GM12878 (cell line): ENCODE results near the gene URAD. TPM values are rescaled to one million over a fixed set of nuclear protein-coding genes. Genes with fewer than 3 reads are reported as not detected.
"Not testable (repeated sequence)": the region's sequence is repeated elsewhere in the genome, so short reads cannot be mapped to it uniquely, and the experiment has no call there.

ENCODE experiments used
- ATAC-seq: fragments of 200-7000 bp; cut with Tn5 transposase; 3 replicates; pipeline ENCODE4 v1.9.1; 2020; ENCODE audit warnings: mild to moderate bottlenecking, moderate library complexity
- BruUV-seq: library from RNA; stranded (reverse); fragments of 400-500 nt; replicated peaks from 2 replicates; lab custom pipeline; 2021; lab: Mats Ljungman, UMichigan
- CTCF ChIA-PET: fragments of 300-600 bp; sonication (Branson Sonifier 250); formaldehyde crosslinking; extraction: SDS; loops from one replicate; lab custom pipeline; 2021; ENCODE audit warnings: inconsistent platforms; lab: Yijun Ruan, JAX
- POLR2A ChIA-PET: fragments of 350-600 bp; formaldehyde crosslinking; extraction: SDS; loops from one replicate; lab custom pipeline; 2021; ENCODE audit warnings: inconsistent platforms; lab: Charles Lee
- RAD21 ChIA-PET: fragments of 300-600 bp; sonication (Branson Sonifier 250); formaldehyde crosslinking; loops from one replicate; lab custom pipeline; 2023; ENCODE audit warnings: antibody characterized with exemption; ENCODE audit not compliant: unreplicated experiment; lab: Charles Lee
- SMC1A ChIA-PET: fragments of 300-600 bp; sonication (Branson Sonifier 250); formaldehyde crosslinking; loops from one replicate; lab custom pipeline; 2023; ENCODE audit not compliant: unreplicated experiment, uncharacterized antibody; lab: Charles Lee
- DNase-seq: peaks from one replicate; pipeline ENCODE4 v3.0.0-alpha.2; 2011; ENCODE audit warnings: low read depth, low spot score
- FAIRE-seq: peaks from 3 replicates; lab custom pipeline; 2011; peaks lifted over from hg19 to GRCh38; lab: Jason Lieb, UNC
- H2AFZ ChIP-seq: 2 replicates; pipeline ENCODE4 v1.6.0; 2011; ENCODE audit warnings: low read depth, low read length, control low read depth; ENCODE audit not compliant: control insufficient read depth
- H3K27ac ChIP-seq: 2 replicates; pipeline ENCODE4 v1.5.1; 2011; ENCODE audit warnings: control low read depth; ENCODE audit not compliant: control insufficient read depth, insufficient read depth
- H3K27me3 ChIP-seq, 2 experiments: replicated peaks in 1 of 2; 2 replicates each; pipeline versions ENCODE4 v1.6.0 to v1.6.1; 2011; ENCODE audit warnings: low read length in 1 of 2; ENCODE audit not compliant: control insufficient read depth in 2 of 2, insufficient read depth in 2 of 2
- H3K36me3 ChIP-seq, 2 experiments: 2 replicates each; pipeline ENCODE4 v1.5.1; 2011; ENCODE audit warnings: low read length in 1 of 2; ENCODE audit not compliant: control insufficient read depth in 2 of 2, insufficient read depth in 2 of 2
- H3K4me1 ChIP-seq: 2 replicates; pipeline ENCODE4 v1.6.1; 2011; ENCODE audit warnings: mild to moderate bottlenecking, low read length, moderate library complexity, mixed read lengths; ENCODE audit not compliant: control insufficient read depth, insufficient read depth
- H3K4me2 ChIP-seq: 2 replicates; pipeline ENCODE4 v1.6.0; 2011; ENCODE audit warnings: control low read depth; ENCODE audit not compliant: control insufficient read depth, insufficient read depth
- H3K4me3 ChIP-seq: fragments of 200-600 bp; sonication (generic); 2 replicates; pipeline ENCODE4 v1.5.1; 2016
- H3K79me2 ChIP-seq: 2 replicates; pipeline ENCODE4 v1.6.0; 2011; ENCODE audit warnings: low read length; ENCODE audit not compliant: control insufficient read depth, insufficient read depth
- H3K9ac ChIP-seq: 2 replicates; pipeline ENCODE4 v1.8.0; 2011; ENCODE audit warnings: low read length, control low read depth, mixed read lengths; ENCODE audit not compliant: control insufficient read depth, insufficient read depth
- H3K9me3 ChIP-seq: replicated peaks from 3 replicates; pipeline ENCODE4 v1.5.1; 2011; ENCODE audit warnings: mild to moderate bottlenecking, low read length; ENCODE audit not compliant: control insufficient read depth, insufficient read depth
- H4K20me1 ChIP-seq: 2 replicates; pipeline ENCODE4 v1.6.0; 2011; ENCODE audit not compliant: control insufficient read depth, insufficient read depth
- BHLHE40 ChIP-seq, 2 experiments: fragments of 450-650 bp in 1 of 2; IDR thresholded peaks; 2 replicates each; pipeline ENCODE4 v1.6.1; 2011 to 2017; ENCODE audit warnings: low read depth in 2 of 2, borderline replicate concordance in 1 of 2, improper control_type of control experiment in 1 of 2, low read length in 1 of 2, mild to moderate bottlenecking in 1 of 2
- DPF2 ChIP-seq: fragments of 450-650 bp; IDR thresholded peaks from 2 replicates; pipeline ENCODE4 v1.6.1; 2017; ENCODE audit warnings: mild to moderate bottlenecking
- IKZF1 ChIP-seq: fragments of 450-650 bp; conservative IDR thresholded peaks from 2 replicates; pipeline ENCODE4 v1.6.1; 2017; ENCODE audit warnings: antibody characterized with exemption, mild to moderate bottlenecking
- JUND ChIP-seq: IDR thresholded peaks from 2 replicates; pipeline ENCODE4 v1.6.1; 2012; ENCODE audit warnings: low read depth, mild to moderate bottlenecking, low read length, improper control_type of control experiment, moderate library complexity
- NBN ChIP-seq: fragments of 450-650 bp; IDR thresholded peaks from 2 replicates; pipeline ENCODE4 v1.6.1; 2016
- REST ChIP-seq: IDR thresholded peaks from 2 replicates; pipeline ENCODE4 v1.6.1; 2012; ENCODE audit warnings: mild to moderate bottlenecking, low read depth, low read length
- RUNX3 ChIP-seq: IDR thresholded peaks from 2 replicates; pipeline ENCODE4 v1.6.1; 2012; ENCODE audit warnings: low read length, inconsistent platforms
- SMARCA5 ChIP-seq: fragments of 450-650 bp; IDR thresholded peaks from 2 replicates; pipeline ENCODE4 v1.6.1; 2017; ENCODE audit warnings: mild to moderate bottlenecking
- WGBS: methylation state at CpG from one replicate; pipeline ENCODE4 v1.1.6; 2016; ENCODE audit warnings: low lambda C conversion rate; ENCODE audit not compliant: insufficient replicate concordance, insufficient coverage; ENCODE audit errors: missing lambda C conversion rate; 5-methylcytosine and 5-hydroxymethylcytosine counted together
- in situ Hi-C: fragments of 300-500 bp; cut with MboI; formaldehyde crosslinking; loops from 9 replicates; pipeline ENCODE4 v1.14.3; 2018; ENCODE audit warnings: mixed read lengths
- intact Hi-C: fragments of 100-400 bp; cut with micrococcal nuclease; formaldehyde crosslinking; loops from one replicate; pipeline ENCODE4 v1.14.2; 2022; ENCODE audit not compliant: unreplicated experiment
- polyA plus RNA-seq, 11 experiments: library from polyadenylated mRNA; depleted of rRNA in 4 of 11; unstranded in 6 of 11; stranded (reverse) in 5 of 11; fragments of >200 nt; fragmentation: Nextera tagmentation in 4 of 11; fragmentation: Illumina TruSeq in 1 of 11; extraction: Ambion mirVana in 4 of 11; extraction: Trizol in 1 of 11; gene quantifications; 1 replicate in 1 of 11; 2 replicates in 10 of 11; pipeline versions ENCODE4 v1.2.1 to v1.2.3, GENCODE V29; 2011 to 2016; ENCODE audit warnings: inconsistent platforms in 2 of 11, missing spikeins in 2 of 11, low read depth in 1 of 11
- total RNA-seq, 4 experiments: library from RNA; depleted of rRNA in 3 of 4; stranded (reverse); fragments of >200 nt in 3 of 4; fragmentation: Illumina TruSeq in 1 of 4; extraction: Trizol in 1 of 4; gene quantifications; 2 replicates each; pipeline versions ENCODE4 v1.2.1 to v1.2.3, GENCODE V29; 2013 to 2021

URAD gene
- total and polyA plus RNA-seq, 10 of the 15 experiments (the other 5 are each of a cell fraction or from before 2014, with no cell fraction given) = not detected

DNA sequence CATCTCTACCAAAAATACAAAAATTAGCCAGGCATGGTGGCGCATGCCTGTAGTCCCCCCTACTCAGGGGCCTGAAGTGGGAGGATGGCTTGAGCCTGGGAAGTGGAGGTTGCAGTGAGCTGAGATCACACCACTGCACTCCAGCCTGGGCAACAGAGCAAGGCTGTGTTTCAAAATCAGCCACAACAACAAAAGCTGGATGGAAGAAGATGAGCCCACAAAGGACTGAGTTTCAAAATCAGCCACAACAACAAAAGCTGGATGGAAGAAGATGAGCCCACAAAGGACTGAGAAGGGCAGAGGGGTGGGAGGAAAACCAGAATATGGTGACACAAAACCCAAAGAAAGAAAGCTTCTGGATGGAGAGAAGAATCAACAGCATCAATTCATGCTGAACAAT lies 43.9 kb upstream of the URAD start:
- SMC1A ChIA-PET = interaction anchor here (0.8 to 2.7 kb wide), 7 partner anchors 14 to 608 kb away, joined by 3 to 18 read pairs (median 7); no protein-coding TSS in a partner anchor
- WGBS = 100% methylated on average over 1 of the region's 1 CpG
- H3K9ac ChIP-seq, FAIRE-seq, H3K4me2 ChIP-seq, H2AFZ ChIP-seq, H3K27ac ChIP-seq, in situ Hi-C loops, H3K79me2 ChIP-seq, H3K4me3 ChIP-seq, H3K27me3 ChIP-seq, DNase-seq, H3K36me3 ChIP-seq: not testable (repeated sequence)
- RAD21 ChIA-PET = interaction anchor here (0.9 to 1.8 kb wide), 7 partner anchors 8 to 25 kb away, joined by 3 to 6 read pairs (median 4); no protein-coding TSS in a partner anchor
- intact Hi-C loops = loop anchor here (10.0 kb wide), 1 partner anchor 602 kb away; no protein-coding TSS in a partner anchor
- ATAC-seq = peak; percentile 12; the same call in 2 of the 3 replicates
- POLR2A ChIA-PET = interaction anchor here (0.6 to 1.6 kb wide), 3 partner anchors 8 to 608 kb away, joined by 3 to 6 read pairs (median 4); no protein-coding TSS in a partner anchor
- CTCF ChIA-PET = interaction anchor here (0.8 to 1.2 kb wide), 3 partner anchors 17 to 24 kb away, joined by 3 to 6 read pairs (median 3); no protein-coding TSS in a partner anchor
- TF ChIP-seq RUNX3 = peak; percentile 51; the same call in 1 of the 2 replicates
- TF ChIP-seq, all 136 proteins: peak for 1; not testable (repeated sequence) for 135
- not testable (repeated sequence) for H3K9me3 ChIP-seq, BruUV-seq, H4K20me1 ChIP-seq
- H3K4me1 ChIP-seq = peaks cover 53% of the 10 kb centered on the region

DNA sequence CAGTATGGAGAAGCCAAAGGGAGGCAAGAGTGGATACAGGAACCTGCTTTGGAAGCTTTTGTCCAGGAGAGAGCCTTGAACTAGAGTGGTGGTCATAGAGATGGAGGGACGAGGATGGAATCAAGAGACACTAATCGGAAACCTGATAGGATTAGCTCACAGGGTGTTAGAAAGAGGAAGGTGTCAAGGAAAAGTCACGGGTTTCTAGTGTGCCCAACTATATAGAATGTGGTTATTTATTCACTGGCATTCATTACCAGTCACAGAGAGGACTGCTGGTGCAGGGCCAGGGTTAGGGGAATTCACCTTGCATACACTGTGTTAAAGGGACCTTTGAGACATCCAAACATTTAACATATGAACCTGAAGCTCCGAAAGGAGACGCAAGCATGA lies 43.4 kb upstream of the URAD start:
- no peak for FAIRE-seq
- no peak for DNase-seq
- no TSS peak for BruUV-seq
- Histone ChIP-seq H3K79me2 (no peaks in the 10 kb centered on the region), H3K4me3 (no peak overlapping the region), H3K9me3 (no peaks in the 10 kb centered on the region), H3K4me2 (peak overlapping the region; percentile 44), H2AFZ (peak overlapping the region; percentile 75), H3K4me1 (peaks cover 50% of the 10 kb centered on the region), H3K9ac (no peak overlapping the region), H4K20me1 (no peaks in the 10 kb centered on the region), H3K36me3 (no peaks in the 10 kb centered on the region), H3K27me3 (no peaks in the 10 kb centered on the region), H3K27ac (peak overlapping the region; percentile 36; the same call in 1 of the 2 replicates)
- intact Hi-C loops (loop anchor here (10.0 kb wide), 1 partner anchor 603 kb away; no protein-coding TSS in a partner anchor), in situ Hi-C loops (no loop called here)
- CTCF ChIA-PET = interaction anchor here (0.8 to 1.2 kb wide), 3 partner anchors 11 to 23 kb away, joined by 3 read pairs; no protein-coding TSS in a partner anchor
- peak; percentile 60 for ATAC-seq
- TF ChIP-seq SMARCA5 (0 out of 2 replicates have a peak, but pooled peaks have one; percentile 30), BHLHE40 (IDR thresholded peaks at IDR 0.05; ENCODE audit: borderline replicate concordance in 1 of 2, low read depth in 2 of 2, low read length in 1 of 2) (no peak), NBN (no peak), IKZF1 (peak; percentile 40; the same call in 1 of the 2 replicates), DPF2 (0 out of 2 replicates have a peak, but pooled peaks have one; percentile 47), REST (no peak), JUND (no peak)
- SMC1A ChIA-PET = interaction anchor here (0.8 to 2.7 kb wide), 9 partner anchors 9 to 609 kb away, joined by 3 to 18 read pairs (median 4); no protein-coding TSS in a partner anchor
- POLR2A ChIA-PET = interaction anchor here (0.6 to 1.1 kb wide), 2 partner anchors 8 to 18 kb away, joined by 4 to 6 read pairs; no protein-coding TSS in a partner anchor
- 75% methylated on average over 5 of the region's 5 CpGs for WGBS
- RAD21 ChIA-PET = interaction anchor here (0.6 to 2.5 kb wide), 7 partner anchors 9 to 199 kb away, joined by 3 to 12 read pairs (median 4); no protein-coding TSS in a partner anchor
